ENCODE measurements around the gene BST1. TPM values are rescaled to one million over a fixed set of nuclear protein-coding genes. Genes with fewer than 3 reads are reported as not detected.

Gene BST1
- total RNA-seq, 3 donors from 2014 or later (not counting 1 experiment from before 2014, with no cell fraction given) = 1.8 to 6.4 (median 2.2) TPM

GRCh38 chr4:15668566-15669435 is 34.1 kb upstream of the BST1 start:
- no peaks in the 10 kb centered on the region for H3K36me3 Mint-ChIP-seq
- ATAC-seq = no peak
- intact Hi-C loops (cut with micrococcal nuclease) = no loop called here

DNA sequence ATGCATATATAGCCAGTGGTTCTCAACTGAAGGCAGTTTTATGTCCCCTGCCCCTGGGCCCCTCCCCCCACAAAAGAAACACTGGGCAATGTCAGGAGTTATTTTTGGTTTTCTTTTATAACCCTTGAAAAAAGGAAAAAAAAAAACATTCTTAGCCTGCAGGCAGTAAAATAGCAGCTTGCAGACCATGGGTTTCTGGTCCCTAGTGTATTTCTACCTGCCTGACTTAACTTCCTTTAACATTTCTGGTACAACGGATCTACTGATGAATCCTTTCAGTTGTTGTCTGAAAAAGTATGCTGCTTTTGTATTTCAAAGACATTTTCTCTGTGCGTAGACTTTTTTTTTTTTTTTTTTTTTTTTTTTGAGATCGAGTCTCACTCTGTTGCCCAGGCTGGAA is 32.3 kb upstream of the BST1 start:
- Histone ChIP-seq H3K27ac (ENCODE audit: low read length) (no peak overlapping the region), H3K4me1 (ENCODE audit: control insufficient read depth, insufficient read depth, low read length) (peaks cover 4% of the 10 kb centered on the region), H3K27me3 (ENCODE audit: control insufficient read depth, insufficient read depth, low read length) (no peaks in the 10 kb centered on the region), H3K36me3 (ENCODE audit: control insufficient read depth, insufficient read depth, low read length) (no peaks in the 10 kb centered on the region), H3K9me3 (ENCODE audit: control insufficient read depth, insufficient read depth, low read length) (no peaks in the 10 kb centered on the region), H3K4me3 (ENCODE audit: low read length) (no peak overlapping the region)
- no peak for ATAC-seq
- intact Hi-C loops (cut with micrococcal nuclease) = no loop called here
- TF ChIP-seq CTCF (IDR thresholded peaks at IDR 0.05) = no peak
- DNase-seq = no peak
- Mint-ChIP-seq H3K27ac (no peak overlapping the region), H3K4me3 (no peak overlapping the region), H3K9me3 (no peaks in the 10 kb centered on the region), H3K36me3 (no peaks in the 10 kb centered on the region), H3K27me3 (ENCODE audit: low read depth in 2 of 2) (no peaks in the 10 kb centered on the region), H3K4me1 (peaks cover 9 to 10% of the 10 kb centered on the region in 2 donors)
- 69% methylated on average over 2 of the region's 3 CpGs for WGBS (ENCODE audit: insufficient coverage)

More at GRCh38 chr4:15668566-15669435, 34.1 kb upstream of the BST1 start:
- WGBS (ENCODE audit: insufficient coverage) = no CpG with 5 or more reads among the region's 1 CpG
- Mint-ChIP-seq H3K4me3 (no peak overlapping the region), H3K27me3 (ENCODE audit: low read depth in 2 of 2) (no peaks in the 10 kb centered on the region), H3K4me1 (peaks cover 15 to 17% of the 10 kb centered on the region in 2 donors), H3K9me3 (no peaks in the 10 kb centered on the region), H3K27ac (no peak overlapping the region)
- no peak for DNase-seq
- no peak for TF ChIP-seq CTCF (IDR thresholded peaks at IDR 0.05)
- H3K9me3 ChIP-seq (ENCODE audit: control insufficient read depth, insufficient read depth, low read length) = no peaks in the 10 kb centered on the region
- H3K4me3 ChIP-seq (ENCODE audit: low read length) = no peak overlapping the region
- H3K4me1 ChIP-seq (ENCODE audit: control insufficient read depth, insufficient read depth, low read length) = peaks cover 4% of the 10 kb centered on the region
- no peak overlapping the region for H3K27ac ChIP-seq (ENCODE audit: low read length)
- no peaks in the 10 kb centered on the region for H3K27me3 ChIP-seq (ENCODE audit: control insufficient read depth, insufficient read depth, low read length)
- no peaks in the 10 kb centered on the region for H3K36me3 ChIP-seq (ENCODE audit: control insufficient read depth, insufficient read depth, low read length)

DNA sequence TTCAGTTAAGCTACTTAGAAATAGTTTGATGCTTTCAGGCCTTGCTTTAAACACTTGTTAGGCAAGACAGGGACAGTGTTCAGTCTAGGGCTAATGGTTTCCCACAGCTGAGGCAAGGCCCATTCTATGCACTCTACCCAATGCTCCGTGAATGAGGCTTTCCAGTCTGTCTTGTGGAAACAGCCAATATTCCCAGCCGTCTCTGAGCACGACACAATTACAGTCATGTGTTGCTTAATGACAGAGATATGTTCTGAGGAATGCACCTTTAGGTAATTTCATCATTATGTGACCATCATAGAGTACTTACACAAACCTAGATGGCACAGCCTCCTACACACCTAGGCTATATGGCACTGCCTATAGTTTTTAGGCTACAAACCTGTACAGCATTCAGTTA is 30.8 kb upstream of the BST1 start:
- Mint-ChIP-seq H3K27me3 (ENCODE audit: low read depth in 2 of 2) (no peaks in the 10 kb centered on the region), H3K4me1 (no peaks in the 10 kb centered on the region), H3K36me3 (no peaks in the 10 kb centered on the region), H3K9me3 (no peaks in the 10 kb centered on the region), H3K4me3 (no peak overlapping the region), H3K27ac (no peak overlapping the region)
- WGBS (ENCODE audit: insufficient coverage) = 100% methylated on average over 3 of the region's 3 CpGs
- no peaks in the 10 kb centered on the region for H3K36me3 ChIP-seq (ENCODE audit: control insufficient read depth, insufficient read depth, low read length)
- TF ChIP-seq CTCF (IDR thresholded peaks at IDR 0.05) = no peak
- DNase-seq (no peak), ATAC-seq (no peak)
- no peaks in the 10 kb centered on the region for H3K9me3 ChIP-seq (ENCODE audit: control insufficient read depth, insufficient read depth, low read length)
- no peaks in the 10 kb centered on the region for H3K4me1 ChIP-seq (ENCODE audit: control insufficient read depth, insufficient read depth, low read length)
- H3K4me3 ChIP-seq (ENCODE audit: low read length) = no peak overlapping the region
- intact Hi-C loops (cut with micrococcal nuclease) = no loop called here
- no peak overlapping the region for H3K27ac ChIP-seq (ENCODE audit: low read length)
- H3K27me3 ChIP-seq (ENCODE audit: control insufficient read depth, insufficient read depth, low read length) = no peaks in the 10 kb centered on the region
